Panc1 (cell line): Measurements from ENCODE around the gene IGFN1.

Source experiments
- CTCF ChIP-seq: fragments of 450-650 bp; IDR thresholded peaks from 2 replicates; pipeline ENCODE4 v1.5.1; 2017; ENCODE audit warnings: mild to moderate bottlenecking
- POLR2AphosphoS5 ChIP-seq: IDR thresholded peaks from 2 replicates; pipeline ENCODE4 v1.6.1; 2012; ENCODE audit warnings: mild to moderate bottlenecking, low read depth, low read length, moderate library complexity
- REST ChIP-seq, 2 experiments: IDR thresholded peaks; 2 replicates each; pipeline ENCODE4 v1.6.1; 2011 to 2012; ENCODE audit warnings: low read depth in 2 of 2, control low read depth in 1 of 2, low read length in 1 of 2, mild to moderate bottlenecking in 1 of 2, moderate library complexity in 1 of 2; ENCODE audit not compliant: insufficient read depth in 1 of 2
- SIN3A ChIP-seq: IDR thresholded peaks from 2 replicates; pipeline ENCODE4 v1.6.1; 2012; ENCODE audit warnings: low read depth, mild to moderate bottlenecking, low read length, moderate library complexity, borderline replicate concordance; ENCODE audit not compliant: insufficient read depth
- TCF7L2 ChIP-seq: IDR thresholded peaks from 2 replicates; pipeline ENCODE4 v1.6.1; 2011; ENCODE audit warnings: mild to moderate bottlenecking, low read depth, low read length, inconsistent platforms

GRCh38 chr1:201141418-201141817 lies 49.2 kb upstream of the IGFN1 start:
- TF ChIP-seq CTCF (no peak), POLR2AphosphoS5 (no peak), SIN3A (no peak), REST (IDR thresholded peaks at IDR 0.05; ENCODE audit: insufficient read depth in 1 of 2, low read depth in 2 of 2, low read length in 1 of 2) (no peak), TCF7L2 (no peak)
